Nephron progenitor cell (in vitro differentiated cells): Measurements from ENCODE around the gene DAPL1.

ENCODE experiments used
- DNase-seq: peaks from one replicate; pipeline ENCODE4 v3.0.0; 2021
- H3K27ac Mint-ChIP-seq: 2 replicates; pipeline ENCODE4 v1.8.0; 2021; ENCODE audit warnings: mild to moderate bottlenecking, moderate library complexity, mixed read lengths
- H3K27me3 Mint-ChIP-seq: 2 replicates; pipeline ENCODE4 v1.8.0; 2021; ENCODE audit warnings: mild to moderate bottlenecking, low read depth, mixed read lengths; ENCODE audit not compliant: poor library complexity
- H3K36me3 Mint-ChIP-seq: 2 replicates; pipeline ENCODE4 v1.8.0; 2021; ENCODE audit warnings: low read depth, mixed read lengths
- H3K4me1 Mint-ChIP-seq: 2 replicates; pipeline ENCODE4 v1.8.0; 2021; ENCODE audit warnings: mixed read lengths
- H3K4me3 Mint-ChIP-seq: 2 replicates; pipeline ENCODE4 v1.8.0; 2021; ENCODE audit warnings: mild to moderate bottlenecking, moderate library complexity, mixed read lengths
- H3K9me3 Mint-ChIP-seq: 2 replicates; pipeline ENCODE4 v1.8.0; 2021; ENCODE audit warnings: mild to moderate bottlenecking, moderate library complexity, mixed read lengths
- TF ChIP-seq, protein P1 (sequence below): fragments of 200-600 bp; sonication (generic); IDR thresholded peaks from 2 replicates; pipeline ENCODE4 v1.5.0; 2021; ENCODE audit warnings: antibody characterized with exemption

The DAPL1 gene

DNA sequence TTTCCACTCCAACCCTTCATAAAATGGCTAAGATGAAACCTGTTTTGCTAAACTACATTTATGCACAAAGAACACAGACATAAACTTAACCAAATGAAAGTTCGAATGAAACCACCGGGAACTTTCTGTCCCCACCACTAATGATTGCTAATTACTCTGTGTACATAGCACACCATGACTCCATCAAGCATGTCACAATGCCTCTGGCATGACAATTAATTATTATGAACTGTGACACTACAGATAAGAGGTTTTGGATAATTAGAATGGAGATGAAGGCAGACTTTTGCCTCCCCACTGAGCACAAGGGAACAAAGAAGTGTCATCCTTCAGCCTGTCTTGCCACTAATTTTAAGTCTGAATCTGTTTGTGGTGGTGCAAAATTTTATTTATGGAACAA is 1.5 kb downstream of the DAPL1 start:
- TF ChIP-seq, protein P1, sequence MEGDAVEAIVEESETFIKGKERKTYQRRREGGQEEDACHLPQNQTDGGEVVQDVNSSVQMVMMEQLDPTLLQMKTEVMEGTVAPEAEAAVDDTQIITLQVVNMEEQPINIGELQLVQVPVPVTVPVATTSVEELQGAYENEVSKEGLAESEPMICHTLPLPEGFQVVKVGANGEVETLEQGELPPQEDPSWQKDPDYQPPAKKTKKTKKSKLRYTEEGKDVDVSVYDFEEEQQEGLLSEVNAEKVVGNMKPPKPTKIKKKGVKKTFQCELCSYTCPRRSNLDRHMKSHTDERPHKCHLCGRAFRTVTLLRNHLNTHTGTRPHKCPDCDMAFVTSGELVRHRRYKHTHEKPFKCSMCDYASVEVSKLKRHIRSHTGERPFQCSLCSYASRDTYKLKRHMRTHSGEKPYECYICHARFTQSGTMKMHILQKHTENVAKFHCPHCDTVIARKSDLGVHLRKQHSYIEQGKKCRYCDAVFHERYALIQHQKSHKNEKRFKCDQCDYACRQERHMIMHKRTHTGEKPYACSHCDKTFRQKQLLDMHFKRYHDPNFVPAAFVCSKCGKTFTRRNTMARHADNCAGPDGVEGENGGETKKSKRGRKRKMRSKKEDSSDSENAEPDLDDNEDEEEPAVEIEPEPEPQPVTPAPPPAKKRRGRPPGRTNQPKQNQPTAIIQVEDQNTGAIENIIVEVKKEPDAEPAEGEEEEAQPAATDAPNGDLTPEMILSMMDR: no peak
- peaks cover 27% of the 10 kb centered on the region for H3K4me1 Mint-ChIP-seq
- H3K27ac Mint-ChIP-seq: no peak overlapping the region
- no peak overlapping the region for H3K4me3 Mint-ChIP-seq
- peaks cover 14% of the 10 kb centered on the region for H3K27me3 Mint-ChIP-seq
- H3K36me3 Mint-ChIP-seq: no peaks in the 10 kb centered on the region
- DNase-seq: no peak
- H3K9me3 Mint-ChIP-seq: no peaks in the 10 kb centered on the region

DNA sequence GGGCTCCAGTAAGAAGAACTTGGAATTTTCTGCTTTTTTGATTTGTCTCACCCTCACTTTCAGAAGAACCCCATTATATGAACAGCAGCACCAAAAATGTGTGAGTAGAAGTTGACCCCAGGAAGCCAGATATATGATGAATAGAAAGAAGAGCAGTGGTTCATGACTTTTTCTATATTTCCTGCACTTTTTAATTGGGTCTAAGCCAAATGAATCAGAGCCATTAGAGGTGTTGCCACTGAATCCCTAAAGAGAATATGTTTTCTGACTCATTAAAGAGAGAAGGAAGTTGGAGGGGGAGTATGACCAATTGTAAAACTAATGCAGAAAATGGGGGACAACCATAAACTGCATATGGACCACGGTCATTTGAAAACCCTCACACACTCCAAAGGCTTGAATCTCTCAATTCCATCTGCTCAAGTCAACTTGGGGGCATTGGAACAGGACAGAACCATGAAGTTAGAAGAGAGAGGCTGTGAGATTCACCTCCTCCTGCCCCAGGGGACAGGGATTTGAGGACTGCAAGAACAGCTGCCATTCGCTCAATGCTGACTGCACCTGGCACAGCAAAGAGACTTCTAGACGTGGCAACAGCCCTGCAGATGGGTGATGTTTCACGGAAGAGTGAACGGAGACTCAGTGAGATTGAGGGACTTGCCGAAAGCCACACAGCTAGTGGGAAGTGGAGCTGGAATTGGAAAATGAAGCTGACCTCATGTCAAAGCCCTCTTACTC is 3.0 kb downstream of the DAPL1 start:
- H3K36me3 Mint-ChIP-seq: no peaks in the 10 kb centered on the region
- no peak for DNase-seq
- peaks cover 33% of the 10 kb centered on the region for H3K4me1 Mint-ChIP-seq
- TF ChIP-seq, protein P1: no peak
- no peak overlapping the region for H3K27ac Mint-ChIP-seq
- no peaks in the 10 kb centered on the region for H3K9me3 Mint-ChIP-seq
- no peak overlapping the region for H3K4me3 Mint-ChIP-seq
- H3K27me3 Mint-ChIP-seq: peaks cover 11% of the 10 kb centered on the region

DNA sequence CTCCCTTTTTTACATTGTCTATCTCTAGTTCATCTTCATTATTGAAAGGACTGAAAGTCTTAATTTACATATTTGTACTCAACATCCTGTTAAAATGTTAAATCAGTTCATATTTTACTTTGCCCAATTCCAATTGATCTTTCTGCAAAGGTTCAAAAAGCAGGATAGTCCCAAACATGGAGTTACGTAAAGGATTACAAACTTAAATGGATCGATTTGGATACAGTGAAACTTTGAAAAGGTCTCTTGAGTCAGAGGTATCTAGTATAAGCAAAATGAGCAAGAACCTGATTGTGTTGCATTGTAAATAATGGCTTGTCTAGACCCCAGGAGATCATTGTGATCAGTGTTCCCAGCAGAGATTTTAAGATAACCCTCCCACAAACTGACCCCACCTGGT is 4.1 kb downstream of the DAPL1 start:
- Mint-ChIP-seq H3K4me1 (peaks cover 44% of the 10 kb centered on the region), H3K27me3 (peaks cover 4% of the 10 kb centered on the region), H3K9me3 (no peaks in the 10 kb centered on the region), H3K4me3 (no peak overlapping the region), H3K36me3 (no peaks in the 10 kb centered on the region), H3K27ac (no peak overlapping the region)
- TF ChIP-seq, protein P1: no peak
- no peak for DNase-seq

DNA sequence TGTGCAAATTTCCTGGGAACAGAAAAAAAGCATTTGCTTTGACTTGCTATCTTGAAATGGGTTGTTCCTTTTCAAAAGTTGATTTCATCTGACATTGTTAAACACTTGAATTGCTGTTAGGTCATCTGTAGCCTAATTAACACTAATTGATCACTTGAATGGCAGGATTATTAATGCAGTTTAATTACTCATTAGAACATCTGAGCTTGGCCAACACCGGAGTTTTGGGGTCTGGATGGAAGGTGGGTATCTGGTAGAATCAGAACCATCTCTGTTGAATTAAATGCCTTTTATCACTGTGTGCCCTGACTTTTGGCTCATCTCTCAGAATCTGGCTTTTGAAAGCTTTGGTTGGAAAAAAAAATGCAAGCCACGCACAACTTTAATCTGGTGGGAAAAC is 8.4 kb downstream of the DAPL1 start:
- H3K4me1 Mint-ChIP-seq: peaks cover 50% of the 10 kb centered on the region
- no peak overlapping the region for H3K27ac Mint-ChIP-seq
- peaks cover 4% of the 10 kb centered on the region for H3K27me3 Mint-ChIP-seq
- TF ChIP-seq, protein P1: no peak
- no peaks in the 10 kb centered on the region for H3K36me3 Mint-ChIP-seq
- no peak for DNase-seq
- no peak overlapping the region for H3K4me3 Mint-ChIP-seq
- H3K9me3 Mint-ChIP-seq: no peaks in the 10 kb centered on the region

DNA sequence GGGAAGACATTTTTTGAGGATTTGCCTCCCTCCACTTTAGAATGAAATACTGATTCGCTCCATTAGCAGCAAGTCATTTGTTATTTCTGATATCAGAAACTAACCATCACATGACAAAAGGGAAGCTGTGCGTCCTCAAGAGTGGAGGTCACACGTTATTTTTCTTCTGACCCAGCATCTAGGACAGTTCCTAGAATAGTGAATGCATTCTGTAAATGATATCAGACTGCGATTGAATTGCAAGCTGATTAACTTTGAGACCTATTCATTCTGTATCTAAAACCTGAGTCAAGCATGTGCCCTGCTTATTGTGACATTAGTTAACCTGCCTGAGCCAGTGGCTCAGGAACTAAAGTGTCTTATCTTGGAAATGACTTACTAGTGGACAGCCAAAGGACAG is 10.1 kb downstream of the DAPL1 start:
- Mint-ChIP-seq H3K9me3 (no peaks in the 10 kb centered on the region), H3K27ac (peak overlapping the region; percentile 22), H3K27me3 (no peaks in the 10 kb centered on the region), H3K4me3 (no peak overlapping the region), H3K36me3 (no peaks in the 10 kb centered on the region), H3K4me1 (peaks cover 61% of the 10 kb centered on the region)
- TF ChIP-seq, protein P1: no peak
- no peak for DNase-seq

DNA sequence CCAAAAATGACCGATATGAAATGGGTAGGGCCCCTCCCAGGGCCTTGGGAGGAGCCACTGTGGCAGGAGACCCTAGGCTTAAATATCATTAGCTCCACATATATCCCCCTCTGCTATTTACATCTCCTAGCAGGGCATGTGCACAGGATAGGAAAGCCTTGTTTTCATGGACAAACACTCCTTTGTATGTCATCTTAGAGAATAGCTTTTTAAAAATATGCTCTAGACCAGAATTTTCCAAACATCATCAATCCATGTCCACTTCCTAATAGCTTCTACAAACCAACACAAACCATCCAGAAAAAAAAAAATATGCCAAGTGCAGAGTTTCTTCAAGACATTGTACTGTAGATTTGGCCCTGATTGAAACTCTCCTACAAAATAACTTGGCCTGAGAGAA is 10.8 kb downstream of the DAPL1 start:
- DNase-seq: no peak
- H3K27me3 Mint-ChIP-seq: no peaks in the 10 kb centered on the region
- no peaks in the 10 kb centered on the region for H3K9me3 Mint-ChIP-seq
- peaks cover 68% of the 10 kb centered on the region for H3K4me1 Mint-ChIP-seq
- no peaks in the 10 kb centered on the region for H3K36me3 Mint-ChIP-seq
- H3K27ac Mint-ChIP-seq: no peak overlapping the region
- H3K4me3 Mint-ChIP-seq: no peak overlapping the region
- TF ChIP-seq, protein P1: no peak
